Sigmoid colon (tissue), 7 donors: ENCODE results near the gene AGAP2. TPM values are rescaled to one million over a fixed set of nuclear protein-coding genes. Genes with fewer than 3 reads are reported as not detected.
A peak's percentile ranks its signal among the peaks of the same experiment; 100 is the strongest.

Source experiments
- DNase-seq: peaks from one replicate; pipeline ENCODE4 v3.0.0-alpha.2; 2019
- H3K27ac ChIP-seq, 4 donors: fragments of 200-600 bp; sonication (generic); one replicate each; pipeline ENCODE4 v1.5.1; 2016 to 2019; ENCODE audit warnings: mild to moderate bottlenecking in 1 of 4
- H3K27me3 ChIP-seq, 3 donors: fragments of 200-600 bp; sonication (generic); one replicate each; pipeline ENCODE4 v1.5.1; 2019; ENCODE audit warnings: mild to moderate bottlenecking in 1 of 3
- H3K36me3 ChIP-seq, 4 donors: fragments of 200-600 bp; sonication (generic); one replicate each; pipeline ENCODE4 v1.5.1; 2016 to 2019
- H3K4me1 ChIP-seq, 4 donors: fragments of 200-600 bp; sonication (generic); one replicate each; pipeline ENCODE4 v1.5.1; 2017 to 2019
- H3K4me3 ChIP-seq, 4 donors: fragments of 200-600 bp; sonication (generic); one replicate each; pipeline ENCODE4 v1.5.1; 2017 to 2019; ENCODE audit warnings: mild to moderate bottlenecking in 2 of 4, moderate library complexity in 1 of 4
- H3K9me3 ChIP-seq, 4 donors: fragments of 200-600 bp in 3 of 4; sonication (generic) in 3 of 4; one replicate each; pipeline versions ENCODE4 v1.5.1 to v1.6.1; 2013 to 2019
- CTCF ChIP-seq, 4 experiments: fragments of 450-650 bp in 3 of 4; fragments of 200-600 bp in 1 of 4; IDR thresholded peaks; one replicate each; pipeline ENCODE4 v1.5.1; 2016 to 2019; ENCODE audit warnings: antibody characterized with exemption in 4 of 4, mild to moderate bottlenecking in 3 of 4, moderate library complexity in 2 of 4
- EP300 ChIP-seq, 4 donors: sonication (generic); formaldehyde crosslinking; IDR thresholded peaks; one replicate each; pipeline ENCODE4 v1.6.1; 2017; ENCODE audit warnings: antibody characterized with exemption in 4 of 4
- POLR2A ChIP-seq, 2 donors: fragments of 450-650 bp; IDR thresholded peaks; one replicate each; pipeline ENCODE4 v1.6.1; 2016; ENCODE audit warnings: antibody characterized with exemption in 2 of 2, mild to moderate bottlenecking in 2 of 2, moderate library complexity in 2 of 2
- POLR2AphosphoS5 ChIP-seq, 4 donors: sonication (generic); formaldehyde crosslinking; IDR thresholded peaks; one replicate each; pipeline ENCODE4 v1.6.1; 2017; ENCODE audit warnings: antibody characterized with exemption in 4 of 4
- WGBS, 2 donors: extraction: QIAGEN DNeasy Blood & Tissue Kit; methylation state at CpG; one replicate each; pipeline ENCODE4 v1.1.7; 2013; 5-methylcytosine and 5-hydroxymethylcytosine counted together
- intact Hi-C: fragments of 100-400 bp; cut with DNase I; formaldehyde crosslinking; loops from one replicate; pipeline ENCODE4 v1.15.1; 2023
- polyA plus RNA-seq, 3 donors: library from polyadenylated mRNA; stranded (reverse); fragments of 200-250 nt; gene quantifications; one replicate each; pipeline ENCODE4 v1.2.3, GENCODE V29; 2013
- total RNA-seq, 4 donors: library from RNA; depleted of rRNA; stranded (reverse); fragments of >200 nt; gene quantifications; one replicate each; pipeline ENCODE4 v1.1.0, GENCODE V29; 2016
- donor health status: healthy with polysubstance abuse.
- donor health status: Bipolar disorder and iron deficiency.
- donor health status: healthy.

AGAP2 gene
- total and polyA plus RNA-seq, 7 donors = under 0.01 to 6.4 (median 1.4) TPM

GRCh38 chr12:57764662-57765002, 26.1 kb upstream of the AGAP2 start:
- 15 to 17% methylated on average over 17 of the region's 17 CpGs for WGBS, 2 donors
- TF ChIP-seq CTCF (IDR thresholded peaks at IDR 0.05) (no peak), EP300 (IDR thresholded peaks at IDR 0.05) (no peak), POLR2A (IDR thresholded peaks at IDR 0.05) (no peak), POLR2AphosphoS5 (IDR thresholded peaks at IDR 0.05) (no peak)
- Histone ChIP-seq H3K36me3 (peaks cover 0 to 7% (median 0%) of the 10 kb centered on the region in 4 donors), H3K9me3 (no peaks in the 10 kb centered on the region), H3K27ac (no peak overlapping the region), H3K4me1 (peaks cover 0 to 30% (median 26%) of the 10 kb centered on the region in 4 donors), H3K4me3 (peak overlapping the region in 3 of 4 donors; percentile 20 to 38 (median 33)), H3K27me3 (peaks cover 36 to 57% (median 47%) of the 10 kb centered on the region in 3 donors)
- intact Hi-C loops = no loop called here
- DNase-seq = no peak

DNA sequence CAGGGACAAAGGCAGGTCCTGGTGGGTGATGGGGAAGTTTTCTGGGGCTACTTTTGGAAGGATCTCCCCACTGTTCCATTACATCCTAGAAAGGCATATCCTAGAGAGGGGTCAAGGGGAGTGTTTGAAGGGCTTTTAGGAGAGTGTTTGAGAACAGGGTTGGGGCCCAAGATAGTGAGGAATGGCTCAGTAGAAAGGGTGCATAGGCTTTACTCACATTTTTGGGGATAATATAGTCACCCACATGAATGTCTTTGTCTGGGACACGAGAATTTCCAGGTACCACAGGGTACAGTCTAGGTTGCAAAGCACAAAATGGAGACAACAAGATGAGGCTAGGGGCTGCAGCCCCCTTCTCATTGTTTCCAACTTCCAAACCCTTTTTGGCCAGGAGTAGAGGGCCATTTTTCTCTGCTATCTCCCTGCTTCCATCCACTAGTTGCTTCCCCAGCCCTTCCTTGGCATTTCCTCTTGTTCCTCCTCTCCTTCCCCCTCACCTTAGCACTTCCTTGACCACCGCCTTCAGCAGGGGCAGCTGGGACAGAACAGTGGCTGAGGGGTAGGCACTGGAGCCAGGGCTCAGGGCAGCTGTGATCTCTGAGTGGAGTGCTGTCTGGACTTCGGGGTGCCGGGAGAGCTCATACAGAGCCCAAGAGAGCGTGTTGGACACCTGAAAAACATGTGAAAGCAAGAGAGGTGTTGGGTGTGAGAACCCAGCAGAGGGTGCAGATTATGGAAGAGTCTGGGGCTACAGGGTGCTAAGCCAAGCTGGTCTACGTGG, 25.5 kb upstream of the AGAP2 start:
- WGBS, 2 donors = 83 to 89% methylated on average over 6 of the region's 6 CpGs
- intact Hi-C loops = no loop called here
- Histone ChIP-seq H3K27ac (no peak overlapping the region), H3K36me3 (peaks cover 0 to 5% (median under 1%) of the 10 kb centered on the region in 4 donors), H3K27me3 (peaks cover 36 to 57% (median 47%) of the 10 kb centered on the region in 3 donors), H3K9me3 (no peaks in the 10 kb centered on the region), H3K4me3 (no peak overlapping the region), H3K4me1 (peaks cover 0 to 30% (median 26%) of the 10 kb centered on the region in 4 donors)
- no peak for TF ChIP-seq CTCF (IDR thresholded peaks at IDR 0.05)
- TF ChIP-seq EP300 (IDR thresholded peaks at IDR 0.05) = no peak
- TF ChIP-seq POLR2AphosphoS5 (IDR thresholded peaks at IDR 0.05) = no peak
- no peak for TF ChIP-seq POLR2A (IDR thresholded peaks at IDR 0.05)
- no peak for DNase-seq

GRCh38 chr12:57762463-57762862, 23.9 kb upstream of the AGAP2 start:
- no peak for DNase-seq
- peaks cover 36 to 57% (median 47%) of the 10 kb centered on the region in 3 donors for H3K27me3 ChIP-seq
- H3K27ac ChIP-seq = no peak overlapping the region
- H3K4me3 ChIP-seq = no peak overlapping the region
- TF ChIP-seq POLR2AphosphoS5 (IDR thresholded peaks at IDR 0.05) (no peak), EP300 (IDR thresholded peaks at IDR 0.05) (no peak), CTCF (IDR thresholded peaks at IDR 0.05) (no peak), POLR2A (IDR thresholded peaks at IDR 0.05) (no peak)
- H3K36me3 ChIP-seq = peaks cover 0 to 19% (median 13%) of the 10 kb centered on the region in 4 donors
- H3K9me3 ChIP-seq = no peaks in the 10 kb centered on the region
- WGBS, 2 donors = 89 to 92% methylated on average over 2 of the region's 2 CpGs
- peaks cover 0 to 30% (median 26%) of the 10 kb centered on the region in 4 donors for H3K4me1 ChIP-seq
- intact Hi-C loops = no loop called here

GRCh38 chr12:57761391-57761998, 23.0 kb upstream of the AGAP2 start:
- H3K4me3 ChIP-seq = no peak overlapping the region
- TF ChIP-seq EP300 (IDR thresholded peaks at IDR 0.05) (no peak), POLR2A (IDR thresholded peaks at IDR 0.05) (no peak), CTCF (IDR thresholded peaks at IDR 0.05) (no peak), POLR2AphosphoS5 (IDR thresholded peaks at IDR 0.05) (no peak)
- peaks cover 0 to 28% (median 22%) of the 10 kb centered on the region in 4 donors for H3K4me1 ChIP-seq
- intact Hi-C loops = no loop called here
- peaks cover 36 to 54% (median 44%) of the 10 kb centered on the region in 3 donors for H3K27me3 ChIP-seq
- H3K27ac ChIP-seq = no peak overlapping the region
- WGBS, 2 donors = 95% methylated on average over 4 of the region's 4 CpGs
- no peaks in the 10 kb centered on the region for H3K9me3 ChIP-seq
- H3K36me3 ChIP-seq = peaks cover 0 to 22% (median 13%) of the 10 kb centered on the region in 4 donors
- no peak for DNase-seq
